HG03135 (cell line): Measurements from ENCODE around the gene ESRRB.

Source experiments
- ATAC-seq: cut with Tn5 transposase; IDR thresholded peaks from one replicate; pipeline ENCODE4 v1.9.1; 2021; ENCODE audit warnings: mild to moderate bottlenecking, moderate library complexity; ENCODE audit not compliant: unreplicated experiment

Gene ESRRB

DNA sequence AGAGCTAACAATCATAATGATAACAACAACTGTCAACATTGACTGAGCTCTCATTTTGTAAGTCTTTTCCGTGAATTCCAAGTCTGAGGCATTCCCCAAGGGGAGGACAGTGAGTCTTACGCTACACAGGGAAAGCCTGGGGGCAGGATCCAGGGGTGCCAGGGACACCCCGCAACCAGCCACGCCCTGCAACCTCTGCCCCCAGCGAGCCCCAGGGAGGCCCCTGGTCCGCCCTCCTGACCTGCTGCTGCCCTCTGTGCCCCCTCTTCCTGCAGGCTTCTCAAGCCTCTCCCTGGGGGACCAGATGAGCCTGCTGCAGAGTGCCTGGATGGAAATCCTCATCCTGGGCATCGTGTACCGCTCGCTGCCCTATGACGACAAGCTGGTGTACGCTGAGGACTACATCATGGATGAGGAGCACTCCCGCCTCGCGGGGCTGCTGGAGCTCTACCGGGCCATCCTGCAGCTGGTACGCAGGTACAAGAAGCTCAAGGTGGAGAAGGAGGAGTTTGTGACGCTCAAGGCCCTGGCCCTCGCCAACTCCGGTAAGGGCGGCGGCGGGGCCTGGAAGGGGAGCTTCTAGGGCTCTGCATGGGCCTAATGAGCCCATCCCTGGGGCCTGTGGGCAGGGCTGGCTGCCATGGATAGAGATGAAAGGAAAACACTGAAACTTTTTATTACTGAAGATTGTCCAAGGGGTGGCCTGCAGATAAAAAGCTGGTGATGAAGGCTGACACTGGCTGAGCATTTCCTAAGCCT lies 115.4 kb downstream of the ESRRB start:
- ATAC-seq: no peak

DNA sequence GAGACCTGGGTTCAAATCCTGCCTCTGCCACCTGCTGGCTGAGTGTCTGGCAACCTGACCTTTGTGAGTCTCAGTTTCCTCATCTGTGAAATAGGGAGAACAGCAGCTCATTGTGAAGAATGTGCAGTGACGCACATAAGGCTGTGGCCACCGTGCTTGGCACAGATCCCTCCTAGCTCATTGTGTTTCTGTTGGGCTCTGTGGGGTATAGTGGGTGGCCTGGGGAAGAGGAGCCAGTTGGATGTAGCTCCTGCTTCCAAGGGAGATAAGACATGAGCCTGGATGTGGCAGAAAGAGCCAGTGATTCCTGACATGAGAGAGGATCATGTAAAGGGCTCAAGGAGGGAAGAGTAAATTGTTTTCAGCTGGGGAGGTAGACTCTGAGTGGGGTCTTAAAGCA lies 120.0 kb downstream of the ESRRB start:
- ATAC-seq: no peak

DNA sequence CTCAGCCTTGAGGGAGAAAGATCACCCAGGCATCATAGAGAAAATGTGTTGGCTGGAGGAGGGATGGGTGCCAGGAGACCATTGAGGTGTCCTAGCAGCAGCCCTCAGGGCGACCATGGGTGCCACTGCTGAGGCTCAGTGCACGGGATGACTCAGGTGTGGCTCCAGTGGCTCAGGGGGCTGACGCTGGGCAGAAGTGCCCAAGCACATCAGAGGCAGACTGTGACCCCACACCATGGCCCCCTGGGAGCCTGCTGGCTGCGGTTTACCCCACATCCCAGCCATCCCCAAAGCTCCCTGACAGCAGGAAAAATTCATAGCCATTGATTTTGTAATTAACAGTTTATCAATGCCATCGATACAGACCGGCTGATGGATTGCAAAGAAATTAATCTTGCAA lies 120.7 kb downstream of the ESRRB start:
- ATAC-seq: no peak

DNA sequence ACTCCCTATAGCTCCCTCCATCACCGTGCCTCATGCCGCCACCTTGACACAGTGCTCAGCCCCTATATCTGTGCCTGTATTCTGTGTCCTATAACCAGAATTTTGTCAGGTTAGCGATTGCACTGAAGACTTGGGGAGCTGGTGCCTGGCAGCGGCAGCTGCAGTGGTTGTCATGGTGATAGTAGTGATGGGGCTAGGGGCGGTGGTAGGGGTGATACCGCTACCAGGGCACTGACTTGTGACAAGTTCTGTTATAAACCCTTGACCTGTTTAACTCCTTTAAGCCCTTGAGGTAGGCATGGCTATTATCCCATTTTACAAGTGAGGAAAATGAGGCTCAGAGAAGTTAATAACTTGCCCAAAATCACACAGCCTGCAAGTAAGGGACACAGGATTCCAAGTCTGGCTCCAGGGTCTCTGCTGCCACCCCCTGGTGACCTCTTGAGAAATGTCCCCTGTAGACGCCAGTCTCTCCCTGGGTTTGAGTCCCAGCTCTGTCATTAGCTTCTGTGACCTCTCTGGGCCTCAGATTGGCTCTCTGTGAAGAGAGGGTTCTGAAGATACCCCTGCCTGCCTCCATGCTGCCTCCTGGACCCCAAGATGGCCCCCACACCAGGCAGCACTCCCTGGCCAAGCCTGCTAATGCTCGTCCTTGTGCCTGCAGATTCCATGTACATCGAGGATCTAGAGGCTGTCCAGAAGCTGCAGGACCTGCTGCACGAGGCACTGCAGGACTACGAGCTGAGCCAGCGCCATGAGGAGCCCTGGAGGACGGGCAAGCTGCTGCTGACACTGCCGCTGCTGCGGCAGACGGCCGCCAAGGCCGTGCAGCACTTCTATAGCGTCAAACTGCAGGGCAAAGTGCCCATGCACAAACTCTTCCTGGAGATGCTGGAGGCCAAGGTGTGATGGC lies 121.9 kb downstream of the ESRRB start:
- no peak for ATAC-seq

DNA sequence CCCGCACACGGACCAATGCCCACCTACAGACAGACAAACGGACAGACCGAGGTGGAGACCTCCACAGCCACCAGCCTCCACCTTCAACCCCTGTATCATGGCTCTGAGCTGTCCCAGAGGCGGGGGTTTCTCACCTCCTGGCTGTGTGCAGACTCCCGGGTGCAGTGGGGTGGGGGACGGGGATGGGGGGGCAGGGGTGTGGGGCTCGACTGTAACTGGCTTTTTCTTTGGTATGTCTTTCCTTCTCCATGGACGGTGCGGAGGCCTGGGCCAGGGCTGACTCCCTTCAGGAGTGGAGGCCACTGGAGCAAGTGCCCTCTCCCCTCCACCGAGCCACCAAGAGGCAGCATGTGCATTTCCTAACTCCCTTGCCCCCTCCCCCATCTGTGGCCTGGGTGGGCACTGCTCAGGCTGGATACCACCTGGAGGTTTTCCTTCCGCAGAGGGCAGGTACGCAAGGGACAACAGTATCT lies 122.6 kb downstream of the ESRRB start:
- ATAC-seq: no peak

DNA sequence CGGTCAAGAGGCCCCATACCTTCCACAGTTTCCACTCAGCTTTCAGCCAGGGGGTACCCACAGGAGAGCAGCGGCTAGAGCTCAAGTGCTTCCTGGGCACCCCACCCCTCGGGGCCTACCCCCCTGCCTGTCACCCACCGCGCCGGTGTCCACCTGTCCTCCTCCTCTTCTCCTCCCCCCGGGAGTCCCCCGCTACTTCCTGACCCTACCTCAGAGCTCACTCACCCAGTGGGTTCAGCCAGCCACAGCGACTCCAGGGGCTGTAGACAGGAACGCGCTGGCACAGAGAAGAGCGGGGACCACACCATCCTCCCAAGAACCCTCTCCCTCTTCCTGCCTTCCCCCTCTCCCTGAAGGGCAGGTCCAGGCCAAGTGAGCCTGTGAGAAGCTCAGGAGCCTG lies 123.0 kb downstream of the ESRRB start:
- ATAC-seq: no peak

DNA sequence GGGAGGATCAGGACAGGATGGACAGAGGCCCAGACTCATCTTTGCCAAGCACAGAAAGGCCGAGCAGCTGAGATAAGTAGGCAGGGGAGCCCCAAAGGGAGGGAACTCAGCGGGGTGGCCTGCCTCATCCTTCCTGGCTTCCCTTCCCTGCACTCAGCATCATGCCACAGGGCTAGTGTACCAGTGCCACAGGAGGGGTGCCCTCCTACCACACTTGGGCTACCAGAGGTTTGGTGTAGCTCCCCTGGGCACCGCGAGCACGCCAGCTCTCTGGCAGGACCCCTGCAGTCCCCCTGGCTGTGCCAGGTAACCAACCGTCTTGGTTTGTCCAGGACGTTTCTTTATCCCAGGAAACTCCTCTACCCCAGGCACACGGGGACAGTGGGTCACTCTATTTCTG lies 123.5 kb downstream of the ESRRB start:
- no peak for ATAC-seq

DNA sequence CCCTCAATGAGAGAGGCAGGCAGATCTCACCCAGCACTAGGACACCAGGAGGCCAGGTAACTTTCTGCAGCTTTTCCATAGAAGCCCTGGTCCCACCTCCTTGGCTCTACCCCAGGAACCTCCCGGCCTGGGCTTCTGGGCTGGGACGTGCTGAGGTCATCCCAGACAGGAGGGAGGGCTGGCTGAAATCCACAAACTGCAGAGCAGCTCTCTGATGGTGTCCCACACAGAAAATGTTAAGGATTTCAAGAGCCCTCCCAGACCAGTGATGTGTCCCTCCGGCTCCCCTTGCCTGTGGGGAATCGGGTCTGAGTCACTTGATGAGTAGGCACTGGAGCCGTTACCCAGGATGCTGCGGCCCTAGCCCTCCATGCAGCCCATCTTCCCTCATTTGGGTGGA lies 124.1 kb downstream of the ESRRB start:
- no peak for ATAC-seq

DNA sequence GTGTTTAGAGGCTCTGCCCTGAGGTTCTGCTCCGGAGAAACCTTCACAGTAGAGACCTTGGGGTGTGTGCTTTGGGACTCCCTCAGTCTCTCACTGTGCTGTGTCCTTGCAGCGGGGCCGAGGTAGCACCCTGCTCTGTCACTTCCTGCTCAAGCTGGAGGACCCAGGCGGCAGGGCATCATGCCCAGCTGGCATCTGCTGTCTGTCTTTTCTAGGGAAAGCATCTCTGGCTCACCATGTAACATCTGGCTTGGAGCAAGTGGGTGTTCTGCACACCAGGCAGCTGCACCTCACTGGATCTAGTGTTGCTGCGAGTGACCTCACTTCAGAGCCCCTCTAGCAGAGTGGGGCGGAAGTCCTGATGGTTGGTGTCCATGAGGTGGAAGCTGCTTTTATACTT lies 124.5 kb downstream of the ESRRB start:
- no peak for ATAC-seq

DNA sequence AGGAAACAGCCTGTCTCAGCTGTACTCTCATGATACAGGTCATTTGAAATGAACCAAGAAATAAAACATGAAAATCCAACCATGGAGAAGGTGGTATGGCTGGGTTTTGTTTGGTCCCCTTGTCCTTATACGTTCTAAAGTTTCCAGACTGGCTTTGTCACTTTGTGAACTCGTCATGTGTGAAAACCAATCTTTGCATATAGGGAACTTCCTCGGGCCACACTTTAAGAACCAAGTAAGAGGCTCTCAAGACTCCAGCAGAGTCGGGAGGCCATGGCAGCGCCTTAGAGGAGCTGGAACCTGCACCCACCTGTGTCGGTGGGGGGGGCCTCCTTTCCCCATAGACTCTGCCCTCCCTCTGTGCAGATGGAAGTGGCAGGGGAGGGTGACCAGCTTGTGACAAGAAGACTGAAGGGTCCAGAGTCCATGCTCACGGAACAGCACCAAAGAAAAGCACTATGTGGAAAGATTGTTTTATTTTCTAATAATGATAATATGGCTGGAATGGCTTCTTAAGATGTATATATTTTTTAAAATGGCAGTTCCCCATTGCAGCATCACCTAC lies 125.3 kb downstream of the ESRRB start:
- ATAC-seq: no peak

DNA sequence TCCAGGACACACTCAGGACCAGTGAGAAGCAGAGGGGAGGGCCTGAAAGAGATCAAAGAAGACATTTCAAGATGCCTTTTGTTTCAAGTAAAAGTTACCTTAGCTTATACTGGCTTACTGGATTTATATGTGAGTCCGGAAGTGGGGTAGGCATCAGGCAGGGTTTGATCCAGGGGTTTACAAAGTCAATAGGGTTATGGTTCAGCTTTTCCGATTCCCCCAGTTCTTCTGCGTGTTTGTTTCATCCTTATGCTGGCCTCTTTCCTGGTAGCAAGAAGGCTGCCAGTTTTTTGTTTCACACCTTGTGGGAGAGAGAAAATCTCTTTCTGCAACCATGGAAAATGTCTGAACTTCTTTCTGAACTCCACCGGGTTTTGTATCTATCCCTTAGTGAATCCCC lies 126.3 kb downstream of the ESRRB start:
- no peak for ATAC-seq

DNA sequence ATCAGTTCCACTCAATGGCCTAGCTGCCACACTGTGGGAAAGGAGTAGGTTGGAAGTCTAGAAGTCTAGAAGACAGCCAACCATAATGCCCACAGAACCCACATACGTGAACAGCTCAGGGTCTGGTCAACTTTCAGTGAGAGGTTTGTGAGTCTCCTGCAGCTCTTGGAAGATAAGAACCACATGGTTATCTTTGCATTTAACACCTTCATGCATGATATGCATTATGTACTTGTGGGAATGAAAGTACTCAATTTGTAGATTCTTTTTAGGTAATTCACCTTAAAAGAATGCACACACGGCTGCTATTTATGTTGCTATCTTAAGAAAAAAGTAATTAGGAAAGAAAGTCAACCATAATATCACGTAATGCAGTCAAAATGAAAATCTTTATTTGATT lies 126.7 kb downstream of the ESRRB start:
- no peak for ATAC-seq

DNA sequence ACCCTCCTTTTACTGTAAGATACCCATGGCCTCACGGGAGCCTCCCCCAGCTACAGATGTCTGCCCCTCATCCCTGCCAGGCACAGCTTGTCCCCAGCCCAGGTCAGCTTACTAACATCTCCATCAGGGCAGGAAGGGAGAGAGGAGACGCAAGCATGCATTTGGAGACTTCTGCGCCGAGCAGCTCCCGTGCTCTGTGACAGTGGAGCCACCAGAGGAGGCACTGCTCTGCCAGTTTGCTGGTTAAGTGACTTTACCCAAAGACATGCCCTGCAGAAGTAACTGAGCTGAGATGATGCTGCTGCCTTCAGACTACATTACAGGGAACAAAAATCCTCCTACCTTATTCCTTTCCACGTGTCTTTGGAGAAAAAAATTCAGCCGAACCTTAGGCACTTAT lies 133.4 kb downstream of the ESRRB start:
- ATAC-seq: no peak

DNA sequence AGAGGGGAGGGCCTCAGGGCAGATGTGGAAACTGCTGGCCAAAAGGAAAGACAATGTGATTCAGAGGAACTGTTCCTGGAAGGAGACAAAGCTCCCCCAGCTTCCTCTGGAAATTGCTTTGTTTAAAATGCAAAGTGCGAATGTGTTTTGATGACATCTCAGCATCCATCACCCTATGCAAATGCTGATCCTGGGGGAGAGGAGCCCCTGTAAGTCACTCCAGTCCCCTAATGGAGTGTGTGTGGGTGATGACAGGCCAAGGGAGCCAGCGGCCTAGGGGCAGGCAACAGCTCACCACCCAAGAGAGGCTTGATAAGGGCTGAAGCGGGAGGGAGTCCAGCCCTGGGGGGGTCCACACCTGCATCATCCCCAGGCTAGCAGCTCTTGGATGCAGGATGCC lies 134.2 kb downstream of the ESRRB start:
- no peak for ATAC-seq

DNA sequence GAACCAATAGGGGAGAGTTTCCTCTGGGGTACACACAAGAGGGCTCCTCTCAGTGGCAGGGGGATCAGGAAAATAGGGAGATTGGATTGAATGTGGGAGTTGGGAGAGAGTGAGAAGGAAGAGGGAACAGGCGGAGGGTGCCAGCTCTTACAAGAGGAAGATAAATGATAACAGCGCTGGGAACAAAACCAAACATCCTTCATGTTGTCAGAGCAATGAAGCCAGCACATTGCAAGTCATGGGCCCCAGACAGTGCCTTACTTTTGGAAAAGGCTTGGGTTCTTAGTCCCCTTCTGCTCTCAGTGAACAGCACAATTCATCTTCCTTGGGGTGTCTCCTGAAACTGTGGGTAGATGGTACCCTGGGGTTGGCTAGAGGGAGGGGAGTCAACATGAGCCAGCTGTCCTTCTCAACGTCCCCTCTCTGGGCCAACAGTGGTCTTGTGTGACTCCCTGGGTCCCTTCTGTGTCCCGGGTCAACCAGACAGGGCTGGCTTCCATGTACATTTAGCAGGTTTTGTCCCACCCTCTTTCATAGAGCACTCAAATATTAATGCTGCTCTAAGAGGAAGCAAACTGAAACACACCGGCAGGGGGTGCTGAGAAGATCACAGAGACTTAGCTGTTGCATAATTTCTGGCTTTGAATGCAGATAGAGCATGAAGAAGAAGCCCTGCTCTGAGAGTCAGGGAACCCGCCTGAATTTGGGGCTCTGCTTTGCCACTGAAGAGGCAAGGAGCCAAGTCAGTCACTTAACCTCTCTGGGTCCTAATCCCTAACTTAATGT lies 138.5 kb downstream of the ESRRB start:
- ATAC-seq: no peak

DNA sequence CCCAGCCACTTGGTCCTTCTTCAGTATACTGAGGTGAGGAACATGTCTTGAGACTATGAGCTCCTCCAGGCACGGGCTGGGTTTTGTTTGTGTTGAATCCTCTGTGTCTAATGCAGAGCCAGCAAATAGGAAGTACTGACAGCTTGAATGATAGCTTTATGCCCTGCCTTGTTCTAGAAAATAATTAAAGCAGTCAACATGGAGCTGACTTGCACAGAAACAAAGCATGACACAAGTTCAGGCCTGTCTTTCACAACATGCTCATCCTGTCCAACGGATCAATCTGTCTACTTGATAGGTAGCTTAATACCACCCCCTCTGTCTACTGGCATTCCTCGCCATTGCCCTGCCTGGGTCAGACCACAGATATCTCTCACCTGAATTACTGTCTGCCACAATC lies 140.9 kb downstream of the ESRRB start:
- ATAC-seq: no peak

DNA sequence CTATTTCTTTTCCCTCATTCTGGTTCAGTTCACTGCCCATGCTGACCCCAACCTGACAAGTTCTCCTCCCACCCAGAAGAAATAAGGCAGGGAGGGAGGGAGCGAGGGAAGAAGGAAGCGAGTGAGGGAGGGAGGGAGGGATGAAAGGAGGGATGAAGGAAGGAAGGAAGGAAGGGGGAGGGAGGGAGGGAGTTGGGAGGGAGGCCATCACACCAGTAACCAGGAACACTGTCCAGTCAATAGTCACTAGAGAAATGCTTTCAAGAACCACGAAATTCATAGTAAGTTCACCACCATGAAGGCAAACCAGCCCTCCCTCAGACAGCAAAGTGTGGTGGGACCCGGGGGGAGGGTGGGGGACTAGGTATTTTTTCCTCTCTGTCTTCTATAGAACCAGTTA lies 142.4 kb downstream of the ESRRB start:
- no peak for ATAC-seq

DNA sequence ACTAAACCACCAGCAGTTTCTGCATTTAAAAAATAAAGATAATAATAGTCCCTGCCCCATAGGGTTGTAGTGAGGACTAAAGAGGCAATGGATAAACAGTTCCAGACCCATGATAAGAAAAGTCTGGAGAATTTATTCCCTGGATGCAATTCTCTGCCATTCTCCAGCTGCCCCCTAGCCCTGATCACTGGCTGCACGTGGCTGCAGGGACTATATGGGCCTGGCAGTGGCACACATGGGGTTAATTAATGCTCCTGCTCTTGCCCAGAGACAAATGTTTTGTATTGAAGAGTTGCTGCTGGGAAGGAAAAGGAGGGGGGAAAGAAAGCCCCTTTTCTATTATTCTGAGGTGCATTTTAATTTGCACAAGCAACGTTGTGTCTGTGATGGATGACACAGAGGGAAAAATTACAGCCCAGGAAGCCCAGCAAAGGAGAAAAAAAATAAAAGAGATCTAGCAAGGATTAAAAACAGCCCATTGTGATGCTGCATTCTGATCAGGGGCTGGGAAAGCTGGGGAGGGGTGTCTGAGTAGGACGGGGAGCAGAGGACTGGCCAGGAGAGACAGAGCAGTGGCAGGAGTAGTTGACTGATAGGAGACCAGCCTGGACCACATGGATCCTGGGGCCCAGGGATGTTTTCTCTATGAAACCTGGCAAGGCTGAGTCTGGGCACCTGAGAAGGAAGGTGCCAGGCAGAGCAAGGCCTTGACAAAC lies 149.3 kb downstream of the ESRRB start:
- no peak for ATAC-seq

DNA sequence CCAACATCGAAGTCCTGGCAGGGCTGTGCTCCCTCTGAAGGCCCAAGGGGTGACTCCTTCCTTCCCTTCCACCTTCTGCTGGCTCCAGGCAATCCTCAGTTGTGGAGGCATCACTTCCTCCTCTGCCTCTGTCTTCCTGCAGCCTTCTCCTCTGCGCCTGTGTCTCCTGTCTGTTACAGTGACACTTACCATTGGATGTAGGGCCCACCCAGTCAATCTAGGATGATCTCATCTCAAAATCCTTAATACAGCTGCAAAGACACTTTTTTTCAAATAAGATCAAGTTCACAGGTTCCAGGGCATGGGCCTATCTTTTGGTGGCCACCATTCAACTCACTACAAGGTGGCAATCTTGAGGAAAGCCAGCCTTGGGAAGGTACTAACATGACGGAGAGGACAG lies 155.1 kb downstream of the ESRRB start:
- ATAC-seq: no peak

DNA sequence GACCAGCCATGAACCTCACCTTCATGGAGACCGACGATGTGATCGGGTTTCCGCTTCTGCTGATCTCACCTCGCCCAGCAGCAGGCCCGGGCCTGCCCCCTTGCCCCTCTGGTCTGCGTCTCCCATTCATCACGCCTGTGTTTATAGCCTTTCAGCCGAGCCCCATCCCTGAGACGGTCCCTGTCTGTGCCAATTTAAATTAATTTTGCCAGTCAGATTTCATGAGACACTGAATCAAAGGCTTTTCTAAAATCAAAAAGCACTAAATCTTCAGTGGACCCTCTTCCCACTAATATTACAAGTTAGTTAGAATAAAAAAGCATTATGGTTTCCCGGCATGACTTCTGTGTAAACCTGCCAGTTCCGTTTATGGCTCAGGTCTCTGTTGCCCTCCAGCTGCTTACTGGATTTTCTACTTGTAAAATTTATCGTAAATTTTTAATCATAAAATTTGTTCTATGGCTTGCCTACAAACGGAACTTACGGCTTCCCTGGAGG lies 155.9 kb downstream of the ESRRB start:
- ATAC-seq: no peak
